Hypothalamus (tissue), 51 donors: ENCODE measurements around the gene AAGAB.
"Not testable (repeated sequence)": the region's sequence is repeated elsewhere in the genome, so short reads cannot be mapped to it uniquely, and the experiment has no call there.

ENCODE experiments used
- DNase-seq, 51 donors: peaks; one replicate each; lab custom pipeline; 2025; lab: John Stamatoyannopoulos, UW

AAGAB gene, protein sequence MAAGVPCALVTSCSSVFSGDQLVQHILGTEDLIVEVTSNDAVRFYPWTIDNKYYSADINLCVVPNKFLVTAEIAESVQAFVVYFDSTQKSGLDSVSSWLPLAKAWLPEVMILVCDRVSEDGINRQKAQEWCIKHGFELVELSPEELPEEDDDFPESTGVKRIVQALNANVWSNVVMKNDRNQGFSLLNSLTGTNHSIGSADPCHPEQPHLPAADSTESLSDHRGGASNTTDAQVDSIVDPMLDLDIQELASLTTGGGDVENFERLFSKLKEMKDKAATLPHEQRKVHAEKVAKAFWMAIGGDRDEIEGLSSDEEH

DNA sequence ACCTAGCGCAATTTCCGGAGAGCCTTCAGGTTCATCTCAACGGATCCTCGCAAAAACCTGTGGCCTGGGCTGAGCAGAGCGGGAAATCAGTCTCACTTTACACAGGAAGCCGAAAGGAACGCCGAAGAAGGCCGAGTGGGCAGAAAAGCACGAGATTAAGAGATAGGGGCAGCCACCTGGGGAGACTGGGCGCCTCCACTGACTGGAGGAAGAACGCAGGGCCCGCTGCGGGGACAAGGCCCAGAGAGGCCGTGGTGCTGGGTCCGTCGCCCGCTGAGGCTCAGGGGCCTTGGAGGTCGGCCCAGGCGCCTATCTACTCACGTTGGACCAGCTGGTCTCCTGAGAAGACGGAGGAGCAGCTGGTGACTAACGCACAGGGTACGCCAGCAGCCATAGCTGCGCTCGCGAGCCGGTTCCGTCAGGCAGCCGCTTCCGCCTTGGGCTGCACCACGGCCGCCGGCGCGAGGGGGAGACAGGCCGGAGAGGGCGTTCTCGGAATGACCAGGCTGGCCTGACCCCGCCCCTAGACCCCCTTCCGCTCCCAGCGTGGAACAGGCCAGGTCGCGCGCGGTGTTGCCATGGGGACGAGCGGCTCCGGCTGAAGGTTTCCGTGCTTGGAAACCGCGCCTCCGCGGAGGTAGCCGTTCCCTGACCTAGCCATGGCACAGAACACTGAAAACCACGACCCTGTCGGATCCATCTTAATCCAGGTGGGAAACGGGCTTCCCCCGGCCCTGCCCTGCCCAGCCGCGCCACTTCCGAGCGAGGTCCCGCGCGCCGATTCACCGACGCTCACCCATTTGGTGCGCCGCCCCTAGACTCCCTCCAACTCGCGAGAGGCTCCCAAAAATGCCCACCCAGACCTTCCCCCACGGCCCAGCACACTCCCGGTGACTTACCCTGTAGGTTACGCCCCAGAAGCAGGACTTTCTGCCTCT, at the start of gene AAGAB, which contains the start of gene IQCH:
TSS of gene AAGAB (minus strand) at position 424 of the 938 bp plus-strand sequence. CDS start at position 394, 30 bp downstream.
TSS of gene IQCH (plus strand) at position 549 of the 938 bp plus-strand sequence. CDS start at position 660, 111 bp downstream.
- DNase-seq, result peak; percentile 77 to 99 (median 95)

DNA sequence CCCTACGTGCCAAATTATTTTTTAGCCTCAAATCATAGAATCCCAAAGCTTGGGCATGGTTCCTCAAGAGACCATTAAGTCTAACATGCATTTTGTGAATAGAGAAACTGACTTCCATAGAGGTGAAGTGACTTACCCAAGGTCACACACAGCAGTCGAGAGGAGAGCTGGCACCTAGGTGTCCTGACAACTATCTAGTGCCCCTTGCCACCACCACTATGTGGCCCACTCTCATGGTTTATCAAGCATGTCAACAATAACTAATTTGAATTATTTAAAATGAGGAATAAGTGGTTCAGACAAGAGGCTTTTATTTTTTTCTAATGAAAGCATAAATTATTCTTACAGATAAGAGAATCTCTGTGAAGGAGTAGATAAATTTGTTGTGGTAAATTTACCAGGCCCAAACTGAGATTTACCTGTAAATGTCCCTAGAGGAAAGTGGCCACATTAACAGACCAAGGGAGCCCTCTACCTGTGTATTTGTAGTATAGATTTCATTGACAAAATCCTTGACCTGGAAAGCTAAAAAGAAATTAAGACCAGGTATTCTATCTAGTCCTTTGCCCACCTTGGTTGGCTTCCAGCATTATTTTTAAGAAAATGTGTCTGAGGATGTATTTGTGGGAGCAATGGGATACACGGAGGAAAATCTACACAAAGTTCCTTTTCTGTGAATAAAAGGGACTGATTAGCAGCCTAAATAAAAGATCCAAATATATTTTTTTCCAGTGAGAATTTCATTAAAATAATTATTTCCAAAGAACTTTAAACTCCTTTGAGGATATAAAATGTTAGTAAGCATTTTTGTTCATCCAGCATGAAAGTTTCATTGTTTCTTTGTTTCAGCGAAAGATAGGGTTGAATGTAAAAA, 49.3 kb upstream of the AAGAB start:
- peak in 1 of 51 donors; percentile 0 for DNase-seq

DNA sequence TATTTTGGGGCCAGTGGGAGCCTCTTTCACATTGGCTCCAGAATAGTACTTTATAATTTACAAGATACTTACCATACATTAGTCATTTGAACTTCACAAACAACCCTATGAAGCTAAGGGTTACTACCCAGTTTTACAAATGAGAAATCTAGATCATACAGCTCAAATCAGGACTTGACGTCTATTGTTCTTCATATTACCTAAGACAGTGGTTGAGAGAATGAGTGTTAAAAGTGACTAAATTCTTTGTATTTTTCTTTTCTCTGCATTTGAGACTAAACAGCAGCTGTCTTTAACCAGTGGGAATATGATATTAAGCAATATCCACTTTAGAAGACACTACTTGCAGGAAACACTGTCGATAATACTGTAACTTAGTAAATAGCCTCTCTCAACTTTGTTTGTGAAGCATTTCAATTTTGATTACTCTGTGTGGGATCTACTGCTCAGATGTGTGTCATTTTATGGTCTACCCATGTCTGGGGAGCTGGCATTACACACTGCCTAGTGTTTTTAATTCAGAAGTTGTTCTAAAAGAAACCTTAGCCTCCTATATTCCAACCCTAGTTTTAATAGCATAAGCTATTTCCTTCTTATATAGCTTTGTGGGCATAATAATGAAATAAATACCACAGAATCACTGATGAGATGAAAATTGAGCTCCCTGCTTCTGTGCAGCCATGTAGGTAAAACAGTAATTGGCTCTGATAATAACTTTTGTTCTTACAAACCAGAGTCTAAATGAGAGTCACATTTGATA, 46.0 kb upstream of the AAGAB start:
- DNase-seq, result no peak

DNA sequence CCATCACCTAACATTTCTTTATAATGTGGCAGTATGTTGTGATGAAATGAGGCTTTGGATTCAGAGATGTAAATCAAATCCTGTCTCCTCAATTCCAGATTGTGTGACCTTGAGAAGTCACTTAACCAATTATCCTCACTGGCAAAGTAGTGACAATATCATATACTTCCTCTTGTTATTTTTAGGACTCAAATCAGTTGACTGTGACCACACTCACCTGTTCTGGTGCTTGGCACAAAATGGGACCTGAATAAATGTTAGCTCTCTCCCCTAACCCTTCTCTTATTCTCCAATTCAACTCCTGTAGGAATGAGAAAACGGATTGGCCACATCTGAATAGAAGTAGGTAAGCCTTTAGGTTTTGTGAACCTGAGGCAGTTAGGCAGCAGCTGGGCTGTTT, 42.2 kb upstream of the AAGAB start:
- no peak for DNase-seq

DNA sequence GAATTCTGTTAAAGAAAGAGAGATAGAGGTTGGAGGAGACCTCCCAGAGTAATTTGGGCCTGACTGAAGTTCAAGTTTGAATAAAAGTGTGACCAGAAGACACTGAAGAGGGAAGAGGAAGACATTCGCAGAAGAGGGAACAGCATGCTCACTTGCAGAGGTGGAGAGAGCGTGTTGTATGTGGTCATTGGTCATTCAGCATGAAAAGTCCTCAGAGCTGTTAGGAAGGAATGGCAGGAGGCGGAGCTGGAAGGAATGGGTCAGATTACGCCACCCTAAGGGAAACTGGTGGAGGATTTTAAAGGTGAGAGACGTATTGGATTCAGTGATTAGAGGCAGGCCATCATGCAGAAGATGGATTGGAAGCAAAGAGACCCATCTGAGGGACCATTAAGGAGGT, 41.7 kb upstream of the AAGAB start:
- DNase-seq, result no peak

DNA sequence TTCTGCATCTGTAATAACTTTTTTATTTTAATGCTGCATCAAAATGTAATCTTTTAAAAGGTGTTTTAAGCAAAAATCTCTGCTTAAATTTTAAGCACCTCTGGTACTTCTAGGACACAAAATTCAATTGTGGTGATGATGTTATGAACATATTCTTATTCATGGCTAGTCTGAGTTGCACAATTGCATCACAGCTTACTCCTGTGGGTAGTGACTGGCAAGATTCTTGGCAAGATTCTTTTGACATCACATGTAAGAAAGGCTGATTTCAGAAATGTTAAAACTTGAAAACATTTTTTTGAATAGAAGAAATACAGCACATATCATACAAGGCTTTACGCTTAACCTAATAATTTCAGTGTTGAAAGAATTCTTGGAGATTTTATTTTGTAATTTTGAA, 35.9 kb upstream of the AAGAB start:
- no peak for DNase-seq

DNA sequence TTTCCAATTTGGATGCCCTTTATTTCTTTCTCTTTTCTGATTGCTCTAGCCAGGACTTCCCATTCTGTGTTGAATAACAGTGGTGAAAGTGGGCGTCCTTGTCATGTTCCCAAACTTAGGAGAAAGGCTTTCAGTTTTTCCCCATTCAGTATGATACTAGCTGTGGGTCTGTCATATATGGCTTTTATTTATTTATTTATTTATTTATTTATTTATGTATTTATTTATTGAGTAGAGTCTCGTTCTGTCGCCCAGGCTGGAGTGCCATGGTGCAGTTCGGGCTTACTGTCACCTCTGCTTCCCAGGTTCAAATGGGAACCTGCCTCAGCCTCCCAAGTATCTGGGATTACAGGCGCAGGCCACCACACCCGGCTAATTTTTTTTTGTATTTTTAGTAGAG, 31.9 kb upstream of the AAGAB start:
- DNase-seq, result not testable (repeated sequence)

DNA sequence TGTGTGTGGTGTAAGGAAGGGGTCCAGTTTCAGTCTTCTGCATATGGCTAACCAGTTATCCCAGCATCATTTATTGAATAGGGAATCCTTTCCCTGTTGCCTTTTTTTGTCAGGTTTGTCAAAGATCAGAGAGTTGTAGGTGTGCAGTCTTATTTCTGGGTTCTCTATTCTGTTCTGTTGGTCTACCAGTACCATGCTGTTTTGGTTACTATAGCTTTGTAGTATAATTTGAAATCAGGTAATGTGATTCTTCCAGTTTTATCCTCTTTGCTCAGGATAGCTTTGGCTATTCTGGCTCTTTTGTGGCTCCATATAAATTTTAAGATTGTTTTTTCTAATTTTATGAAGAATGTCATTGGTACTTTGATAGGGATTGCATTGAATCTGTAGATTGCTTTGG, 31.2 kb upstream of the AAGAB start:
- DNase-seq, result not testable (repeated sequence)

DNA sequence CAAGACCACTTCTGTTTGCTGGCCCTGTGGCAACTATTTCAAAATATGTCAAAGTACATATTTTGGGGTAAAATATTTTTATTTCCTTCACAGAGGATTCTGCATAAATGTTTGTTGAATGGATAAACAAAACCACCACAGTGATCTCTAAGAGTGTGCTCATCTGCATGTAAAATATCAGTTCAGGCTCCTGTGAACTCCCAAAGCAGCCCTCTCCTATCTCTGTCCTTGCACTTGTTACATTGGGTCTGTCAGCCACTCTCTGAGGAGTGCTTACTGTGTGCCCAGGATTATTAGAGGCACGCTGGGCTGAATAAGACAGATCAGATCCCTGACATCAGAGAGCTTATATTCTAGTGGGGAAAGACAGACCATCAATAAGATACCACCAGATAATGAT, 27.3 kb upstream of the AAGAB start:
- no peak for DNase-seq

DNA sequence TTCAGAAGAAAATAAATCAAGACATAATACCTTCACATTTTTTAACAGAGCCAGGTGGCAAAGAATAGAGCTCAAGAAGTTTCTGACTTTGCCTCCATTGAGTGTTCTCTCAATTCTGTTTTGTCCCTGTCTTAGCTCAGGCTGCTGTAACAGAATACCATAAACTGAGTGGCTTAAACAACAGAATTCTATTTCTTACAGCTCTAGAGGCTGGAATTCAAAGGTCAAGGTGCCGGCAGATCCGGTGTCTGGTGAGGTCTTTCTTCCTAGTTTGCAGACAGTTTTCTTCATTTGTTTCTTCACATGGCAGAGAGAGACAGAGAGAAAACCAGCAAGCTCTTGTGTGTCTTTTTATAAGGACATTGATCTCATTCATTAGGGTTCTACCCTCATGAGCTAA, 25.8 kb upstream of the AAGAB start:
- DNase-seq, result no peak

DNA sequence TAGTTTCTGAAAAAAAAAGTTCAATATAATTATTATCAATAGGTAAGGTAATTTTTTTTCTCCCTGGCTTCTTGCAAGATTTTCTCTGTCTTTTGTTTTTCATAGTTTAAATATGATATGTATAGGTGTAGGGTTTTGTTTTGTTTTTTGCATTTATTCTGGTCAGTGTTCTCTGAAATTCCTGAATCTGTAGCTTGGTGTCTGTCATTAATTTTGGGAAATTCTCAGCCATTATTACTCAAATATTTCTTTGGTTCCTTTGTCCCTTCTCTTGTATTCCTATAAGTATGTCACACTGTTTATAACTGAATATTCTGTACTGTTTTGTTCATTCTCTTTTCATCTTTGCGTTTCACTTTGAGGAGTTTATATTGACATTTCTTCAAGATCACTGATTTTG, 22.2 kb upstream of the AAGAB start:
- no peak for DNase-seq

DNA sequence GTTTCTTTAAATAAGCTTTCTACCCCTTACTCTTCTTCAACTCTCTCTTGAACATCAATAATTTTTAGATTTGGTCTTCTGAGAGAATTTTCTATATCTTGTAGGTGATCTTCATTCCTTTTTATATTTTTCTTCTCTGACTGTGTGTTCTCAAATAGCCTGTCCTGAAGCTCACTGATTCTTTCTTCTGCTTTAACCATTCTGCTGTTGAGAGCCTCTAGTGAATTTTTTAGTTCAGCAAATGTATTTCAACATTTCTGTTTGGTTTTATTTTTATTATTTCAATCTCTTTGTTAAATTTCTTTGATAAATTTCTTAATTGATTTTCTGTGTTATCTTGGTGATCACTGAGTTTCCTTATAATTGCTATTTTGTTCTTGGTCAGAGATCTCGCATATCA, 19.8 kb upstream of the AAGAB start:
- no peak for DNase-seq

DNA sequence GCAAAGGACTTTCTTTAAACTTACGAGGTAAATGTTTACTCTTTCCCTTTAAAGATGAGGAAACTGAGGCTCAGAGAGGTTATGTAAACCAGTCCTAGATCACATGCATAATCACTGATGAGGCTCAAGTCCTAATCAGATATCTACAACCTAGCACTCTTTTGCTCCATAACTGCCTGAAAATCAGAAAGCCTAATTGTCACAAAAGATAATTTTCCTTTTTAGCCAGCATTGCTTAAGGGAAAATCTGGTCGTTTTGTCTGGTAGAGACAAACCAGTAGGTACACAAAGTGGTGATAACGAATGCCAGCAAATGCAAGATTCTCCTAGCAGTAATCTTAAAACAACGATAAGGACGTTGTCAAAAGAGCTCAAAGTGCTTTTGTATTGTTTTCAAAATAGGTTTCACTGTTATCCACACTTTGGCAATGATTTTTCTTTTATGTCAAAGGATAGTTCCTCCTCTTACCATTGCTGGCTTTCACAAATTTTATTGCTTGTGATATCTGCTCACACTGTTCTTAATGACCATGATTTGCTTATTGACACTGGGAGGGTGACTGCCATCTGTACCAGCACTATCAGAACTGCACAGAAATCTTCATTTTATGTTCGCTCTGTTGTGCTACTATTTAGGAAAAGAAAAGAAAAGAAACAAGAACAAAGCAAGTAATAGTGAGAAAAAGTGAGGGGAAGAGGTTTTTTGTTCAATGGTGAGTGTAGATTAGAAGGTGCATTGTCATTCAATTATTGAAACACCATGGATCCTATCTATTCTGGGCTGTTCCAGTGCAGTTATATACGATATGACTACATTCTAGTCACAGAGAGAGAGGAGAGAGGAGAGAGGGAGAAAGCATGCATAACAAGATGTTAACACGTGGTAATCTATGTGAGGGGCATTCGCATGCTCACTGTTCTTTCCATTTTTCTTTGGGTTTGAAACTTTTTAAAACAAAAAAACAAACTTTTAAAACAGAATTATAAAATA, 13.8 kb upstream of the AAGAB start:
- DNase-seq, result no peak

DNA sequence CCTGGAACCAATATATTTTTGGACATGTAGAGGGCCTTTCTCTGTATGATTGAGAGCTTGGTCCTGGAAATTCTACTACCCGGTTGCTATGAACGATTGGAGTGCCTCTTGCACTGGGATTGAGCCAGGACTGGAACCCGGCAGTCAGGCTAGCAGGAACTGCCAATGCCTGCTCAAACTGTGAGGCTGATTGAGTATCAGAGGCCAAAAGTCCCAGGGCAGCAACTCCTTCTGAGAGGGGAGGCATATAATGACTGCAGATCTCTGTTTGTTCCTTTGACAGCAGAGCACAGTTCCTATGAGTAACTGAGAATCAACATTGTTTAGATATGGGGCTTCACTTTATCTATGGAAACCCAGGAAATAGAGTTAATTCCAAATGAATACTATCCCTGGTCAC, 13.0 kb upstream of the AAGAB start:
- no peak for DNase-seq

DNA sequence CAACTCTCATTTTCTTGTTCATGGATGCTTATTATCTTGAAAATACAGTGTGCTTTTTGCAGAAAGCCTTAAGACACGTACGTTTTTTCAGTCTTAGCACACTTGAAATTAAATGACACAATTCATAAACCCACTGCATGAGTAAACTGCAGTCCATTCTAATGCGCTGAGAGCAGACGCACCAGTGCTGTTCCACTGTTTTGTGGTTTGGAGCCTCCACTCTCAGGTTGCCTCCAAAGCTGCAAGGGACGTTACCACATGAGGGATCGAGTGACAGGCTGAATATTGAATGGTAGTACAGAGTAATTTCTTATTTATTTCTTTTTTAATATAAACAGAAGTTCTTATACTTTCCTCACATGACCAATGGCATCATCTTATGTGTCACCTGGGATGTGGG, 12.4 kb upstream of the AAGAB start:
- no peak for DNase-seq

DNA sequence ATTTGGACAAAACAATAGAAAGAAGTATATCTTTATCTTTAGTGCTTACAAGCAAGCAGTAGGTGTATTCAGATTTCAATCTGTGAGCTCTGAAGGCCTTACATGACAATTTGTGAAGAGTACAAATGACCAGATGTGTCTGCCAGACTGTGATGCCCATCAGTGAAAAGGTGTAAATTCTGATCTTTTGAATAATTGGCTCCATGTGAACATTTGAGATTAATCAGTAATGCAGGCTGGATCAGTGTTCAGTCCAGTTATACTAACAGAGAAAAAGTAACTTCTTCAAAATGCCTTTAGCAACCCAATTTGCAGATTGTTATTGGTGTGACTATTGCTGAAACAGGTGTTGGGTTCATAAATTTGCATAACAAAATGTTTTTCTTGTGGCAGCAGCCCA, 5.3 kb upstream of the AAGAB start:
- no peak for DNase-seq

DNA sequence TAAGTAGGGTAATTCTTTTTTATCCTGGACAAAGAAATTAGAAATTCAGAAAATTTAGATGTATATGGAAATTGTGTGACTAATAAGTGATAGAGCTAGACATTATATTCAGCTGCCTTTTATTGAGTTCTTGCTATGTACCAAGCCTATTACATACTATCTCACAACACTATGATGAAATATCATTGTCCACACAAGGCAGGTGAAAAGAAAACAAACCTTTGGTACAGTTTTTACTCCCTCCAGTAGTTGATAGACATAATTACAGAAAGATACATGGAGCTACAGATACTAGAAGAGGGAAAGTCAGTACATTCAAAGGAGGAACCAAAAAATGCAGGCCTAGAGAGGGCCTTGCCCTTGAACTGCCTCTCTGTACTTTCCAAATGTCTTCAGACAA, 4.9 kb upstream of the AAGAB start:
- no peak for DNase-seq

DNA sequence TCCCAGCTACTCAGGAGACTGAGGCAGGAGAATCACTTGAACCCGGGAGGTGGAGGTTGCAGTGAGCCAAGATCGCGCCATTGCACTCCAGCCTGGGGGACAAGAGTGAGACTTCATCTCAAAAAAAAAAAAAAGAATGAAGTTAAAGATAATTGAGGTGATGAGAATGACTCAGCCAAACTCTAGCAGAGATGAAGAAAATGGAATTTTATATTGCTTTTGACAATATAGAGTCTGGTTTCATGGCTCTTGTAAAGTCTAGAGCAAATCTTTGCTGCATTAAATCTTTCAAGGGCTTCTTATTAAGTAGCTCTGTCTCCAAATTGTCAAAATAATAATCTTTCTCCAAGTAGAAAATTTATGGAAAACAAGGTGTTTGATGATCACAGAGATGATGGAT, 4.0 kb upstream of the AAGAB start:
- not testable (repeated sequence) for DNase-seq

DNA sequence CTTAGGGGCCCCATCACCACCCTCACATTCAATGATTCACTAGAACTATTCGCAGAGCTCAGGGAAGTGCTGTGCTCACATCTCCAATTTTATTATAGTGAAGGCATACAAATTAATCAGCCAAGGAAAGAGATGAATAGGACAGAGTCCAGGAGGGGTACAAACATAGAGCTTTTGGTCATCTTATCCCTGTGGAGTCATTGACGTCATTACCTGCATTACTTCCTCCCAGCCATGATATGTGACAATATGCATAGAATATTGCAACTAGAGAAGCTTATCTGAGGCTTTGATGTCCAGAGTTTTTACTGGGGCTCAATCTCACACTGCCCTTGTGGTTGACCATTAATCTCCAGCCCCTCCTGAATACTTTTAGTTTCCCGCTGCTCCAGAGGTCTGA, 1.6 kb upstream of the AAGAB start:
- DNase-seq, result no peak
